ENCODE measurements around the gene RAB11FIP4.
"Not testable (repeated sequence)": the region's sequence is repeated elsewhere in the genome, so short reads cannot be mapped to it uniquely, and the experiment has no call there.

Gene RAB11FIP4

GRCh38 chr17:31431852-31432658, 40.6 kb downstream of the RAB11FIP4 start:
- no peak for DNase-seq (ENCODE audit: low read depth in 2 of 2)

- DNase-seq (ENCODE audit: low read depth in 2 of 2) = no peak
Observed at GRCh38 chr17:31433091-31433790, 41.8 kb downstream of the RAB11FIP4 start.

- DNase-seq (ENCODE audit: low read depth in 2 of 2) = no peak
Observed at GRCh38 chr17:31433811-31434726, 42.6 kb downstream of the RAB11FIP4 start.

- DNase-seq (ENCODE audit: low read depth in 2 of 2) = no peak
Observed at GRCh38 chr17:31434727-31435050, 43.2 kb downstream of the RAB11FIP4 start.

- no peak for DNase-seq (ENCODE audit: low read depth in 2 of 2)
Observed at GRCh38 chr17:31435581-31435980, 44.1 kb downstream of the RAB11FIP4 start.

GRCh38 chr17:31437720-31438400, 46.4 kb downstream of the RAB11FIP4 start:
- no peak for DNase-seq (ENCODE audit: low read depth in 2 of 2)

- DNase-seq (ENCODE audit: low read depth in 2 of 2) = no peak
Observed at GRCh38 chr17:31439716-31440115, 48.2 kb downstream of the RAB11FIP4 start.

GRCh38 chr17:31442276-31442675, 50.8 kb downstream of the RAB11FIP4 start:
- DNase-seq (ENCODE audit: low read depth in 2 of 2) = no peak

GRCh38 chr17:31442856-31443255, 51.4 kb downstream of the RAB11FIP4 start:
- DNase-seq (ENCODE audit: low read depth in 2 of 2) = not testable (repeated sequence)

GRCh38 chr17:31443386-31443785, 51.9 kb downstream of the RAB11FIP4 start:
- DNase-seq (ENCODE audit: low read depth in 2 of 2) = no peak

- no peak for DNase-seq (ENCODE audit: low read depth in 2 of 2)
Observed at GRCh38 chr17:31444026-31444425, 52.6 kb downstream of the RAB11FIP4 start.

GRCh38 chr17:31446195-31446967, 54.9 kb downstream of the RAB11FIP4 start:
- DNase-seq (ENCODE audit: low read depth in 2 of 2) = no peak

- DNase-seq (ENCODE audit: low read depth in 2 of 2) = no peak
Observed at GRCh38 chr17:31448467-31449077, 57.1 kb downstream of the RAB11FIP4 start.

GRCh38 chr17:31449111-31449510, 57.6 kb downstream of the RAB11FIP4 start:
- DNase-seq (ENCODE audit: low read depth in 2 of 2) = no peak

- no peak for DNase-seq (ENCODE audit: low read depth in 2 of 2)
Observed at GRCh38 chr17:31449746-31450145, 58.3 kb downstream of the RAB11FIP4 start.

- no peak for DNase-seq (ENCODE audit: low read depth in 2 of 2)
Observed at GRCh38 chr17:31452101-31452500, 60.6 kb downstream of the RAB11FIP4 start.

GRCh38 chr17:31452561-31453110, 61.2 kb downstream of the RAB11FIP4 start:
- no peak for DNase-seq (ENCODE audit: low read depth in 2 of 2)

- no peak for DNase-seq (ENCODE audit: low read depth in 2 of 2)
Observed at GRCh38 chr17:31453896-31454295, 62.4 kb downstream of the RAB11FIP4 start.

- DNase-seq (ENCODE audit: low read depth in 2 of 2) = no peak
Observed at GRCh38 chr17:31456814-31457213, 65.3 kb downstream of the RAB11FIP4 start.
